HUES6 (cell line): ENCODE data around the gene TRAF4.

Experiments used
- H3K27ac ChIP-seq: 2 replicates; pipeline ENCODE4 v1.7.0; 2013; ENCODE audit warnings: low read depth, mild to moderate bottlenecking, low read length, inconsistent platforms
- H3K27me3 ChIP-seq: 2 replicates; pipeline ENCODE4 v1.6.1; 2013; ENCODE audit warnings: low read length; ENCODE audit not compliant: control insufficient read depth, insufficient read depth
- H3K36me3 ChIP-seq: 2 replicates; pipeline ENCODE4 v1.6.1; 2013; ENCODE audit warnings: low read length; ENCODE audit not compliant: control insufficient read depth, insufficient read depth
- H3K4me1 ChIP-seq: 2 replicates; pipeline ENCODE4 v1.6.1; 2013; ENCODE audit warnings: low read length; ENCODE audit not compliant: control insufficient read depth, insufficient read depth
- H3K4me3 ChIP-seq: 2 replicates; pipeline ENCODE4 v1.5.1; 2013; ENCODE audit warnings: low read depth, low read length
- H3K9ac ChIP-seq: one replicate; pipeline ENCODE4 v1.6.1; 2013; ENCODE audit warnings: mild to moderate bottlenecking, low read length
- H3K9me3 ChIP-seq: 2 replicates; pipeline ENCODE4 v1.6.1; 2013; ENCODE audit warnings: low read depth, low read length; ENCODE audit not compliant: control insufficient read depth, insufficient read depth

The TRAF4 gene

DNA sequence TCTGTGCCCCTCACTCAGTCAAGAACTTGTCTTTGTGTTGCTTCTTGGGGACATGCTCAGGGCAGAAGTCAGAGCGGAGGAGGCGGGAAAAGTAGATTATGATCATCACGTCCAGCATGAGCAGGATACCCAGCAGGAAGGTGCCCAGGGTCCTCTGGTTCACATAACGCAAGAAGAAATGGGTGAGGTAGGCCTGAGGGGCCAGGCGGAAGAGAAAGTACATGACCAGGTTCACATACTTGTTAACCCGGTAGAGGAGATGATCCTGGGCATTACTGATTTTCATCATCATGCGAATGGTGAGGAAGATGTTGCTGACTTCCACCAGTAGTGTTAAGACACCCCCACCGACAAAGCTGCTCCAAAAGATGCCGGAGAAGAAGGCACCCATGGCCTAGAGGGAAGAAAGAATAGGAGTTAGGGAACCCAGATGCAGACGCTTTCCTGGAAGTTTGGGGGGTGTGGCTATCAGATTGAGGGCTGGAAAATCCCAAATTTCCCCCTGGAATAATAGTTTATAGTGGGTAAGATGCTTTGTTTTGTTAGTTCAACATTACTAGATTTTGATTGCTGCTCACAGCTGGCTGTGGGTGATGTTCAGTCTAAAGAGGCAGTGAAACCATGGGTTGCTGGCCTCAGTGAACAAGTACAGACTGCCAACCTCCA lies 19.2 kb upstream of the TRAF4 start:
- H3K4me3 ChIP-seq: peak overlapping the region; percentile 85
- no peaks in the 10 kb centered on the region for H3K9me3 ChIP-seq
- H3K27ac ChIP-seq: no peak overlapping the region
- peak overlapping the region; percentile 96 for H3K9ac ChIP-seq
- H3K27me3 ChIP-seq: no peaks in the 10 kb centered on the region
- H3K4me1 ChIP-seq: peaks cover 12% of the 10 kb centered on the region
- peaks cover 48% of the 10 kb centered on the region for H3K36me3 ChIP-seq

DNA sequence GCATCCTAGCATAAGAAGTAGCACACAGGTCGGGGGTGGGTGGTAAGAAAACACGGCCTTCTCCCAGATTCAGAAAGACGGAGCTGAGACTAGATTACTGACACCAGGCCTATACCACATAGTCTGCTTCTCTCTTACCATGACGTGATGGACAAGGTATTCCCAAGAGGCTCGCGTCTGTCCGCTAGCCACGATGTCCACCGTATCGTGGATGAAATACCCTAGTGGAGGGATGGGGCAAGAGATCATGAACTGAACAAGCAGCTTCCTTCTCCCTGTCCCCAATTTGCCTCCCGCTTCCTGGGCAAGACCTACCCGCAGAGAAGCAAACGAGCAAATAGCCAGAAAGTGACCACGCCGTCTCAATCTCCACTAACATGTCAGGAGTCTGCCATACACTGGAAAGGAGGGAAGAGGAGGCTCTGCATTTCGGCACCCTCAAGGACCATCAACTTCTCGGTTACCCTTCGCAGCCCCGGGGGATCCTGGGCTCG lies 18.6 kb upstream of the TRAF4 start:
- no peaks in the 10 kb centered on the region for H3K27me3 ChIP-seq
- H3K4me3 ChIP-seq: peak overlapping the region; percentile 85
- H3K9me3 ChIP-seq: no peaks in the 10 kb centered on the region
- peak overlapping the region; percentile 85 for H3K27ac ChIP-seq
- peak overlapping the region; percentile 96 for H3K9ac ChIP-seq
- peaks cover 45% of the 10 kb centered on the region for H3K36me3 ChIP-seq
- peaks cover 12% of the 10 kb centered on the region for H3K4me1 ChIP-seq

DNA sequence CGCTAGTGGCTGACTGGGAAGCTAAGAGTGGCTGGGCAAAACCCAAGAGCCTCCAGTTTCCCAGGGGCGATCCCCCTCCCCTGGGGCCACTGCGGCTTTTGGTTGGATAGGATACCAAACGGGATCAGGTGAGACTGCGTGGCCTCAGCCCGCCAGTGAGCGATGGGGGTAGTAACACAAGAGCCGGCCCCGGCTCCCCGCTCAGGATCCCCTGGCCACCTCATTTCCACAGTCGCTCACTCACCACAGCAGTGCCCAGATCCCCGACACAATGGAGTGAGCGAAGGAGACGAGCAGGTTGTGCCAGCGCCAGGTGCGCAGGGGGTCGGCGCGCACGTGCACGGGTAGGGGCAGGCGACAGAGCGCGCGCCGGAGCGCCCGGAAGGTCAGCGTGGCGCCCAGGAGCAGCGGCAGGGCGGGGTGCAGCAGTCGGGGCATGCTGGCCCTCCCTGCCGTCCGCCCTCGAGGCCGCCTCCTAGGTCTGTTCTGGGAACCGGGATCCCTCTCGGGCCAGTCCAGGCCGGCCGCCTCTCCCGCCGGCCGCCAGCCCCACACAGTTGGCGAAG lies 18.1 kb upstream of the TRAF4 start:
- peaks cover 12% of the 10 kb centered on the region for H3K4me1 ChIP-seq

DNA sequence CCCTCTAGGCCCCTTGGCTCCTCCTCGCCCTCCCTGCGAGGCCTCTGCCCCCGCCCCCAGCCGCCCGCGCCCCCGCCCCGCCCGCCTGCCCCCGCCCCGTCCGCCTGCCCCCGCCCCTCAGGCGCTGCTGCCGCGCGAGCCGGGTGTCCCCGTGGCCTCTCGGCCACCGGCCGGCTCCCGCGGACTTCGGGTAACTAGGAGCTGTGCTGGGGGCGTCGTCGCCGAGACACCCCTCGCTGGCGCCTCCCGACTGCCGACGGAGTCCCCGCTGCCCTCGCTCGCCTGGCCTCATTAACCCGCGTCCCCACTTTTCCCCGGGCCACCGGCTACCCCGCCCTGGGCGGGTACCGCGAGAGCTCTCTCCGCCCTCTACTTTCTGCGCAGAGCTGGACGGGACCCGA lies 17.6 kb upstream of the TRAF4 start, which contains the start of gene TLCD1:
TLCD1 (minus strand) TSS at position 8 of the 401 bp plus-strand sequence. CDS start 136 bp downstream, outside the sequence.
- H3K27me3 ChIP-seq: no peaks in the 10 kb centered on the region
- peaks cover 12% of the 10 kb centered on the region for H3K4me1 ChIP-seq
- H3K9ac ChIP-seq: peak within 1 kb of the TSS; percentile 96
- peaks cover 35% of the 10 kb centered on the region for H3K36me3 ChIP-seq
- peak within 1 kb of the TSS; percentile 85 for H3K4me3 ChIP-seq
- peak within 1 kb of the TSS; percentile 85 for H3K27ac ChIP-seq
- no peaks in the 10 kb centered on the region for H3K9me3 ChIP-seq

More for the DNA sequence above, 18.1 kb upstream of the TRAF4 start:
- Histone ChIP-seq H3K36me3 (peaks cover 40% of the 10 kb centered on the region), H3K9ac (peak overlapping the region; percentile 96), H3K27ac (peak overlapping the region; percentile 85), H3K9me3 (no peaks in the 10 kb centered on the region), H3K27me3 (no peaks in the 10 kb centered on the region), H3K4me3 (peak overlapping the region; percentile 85)

DNA sequence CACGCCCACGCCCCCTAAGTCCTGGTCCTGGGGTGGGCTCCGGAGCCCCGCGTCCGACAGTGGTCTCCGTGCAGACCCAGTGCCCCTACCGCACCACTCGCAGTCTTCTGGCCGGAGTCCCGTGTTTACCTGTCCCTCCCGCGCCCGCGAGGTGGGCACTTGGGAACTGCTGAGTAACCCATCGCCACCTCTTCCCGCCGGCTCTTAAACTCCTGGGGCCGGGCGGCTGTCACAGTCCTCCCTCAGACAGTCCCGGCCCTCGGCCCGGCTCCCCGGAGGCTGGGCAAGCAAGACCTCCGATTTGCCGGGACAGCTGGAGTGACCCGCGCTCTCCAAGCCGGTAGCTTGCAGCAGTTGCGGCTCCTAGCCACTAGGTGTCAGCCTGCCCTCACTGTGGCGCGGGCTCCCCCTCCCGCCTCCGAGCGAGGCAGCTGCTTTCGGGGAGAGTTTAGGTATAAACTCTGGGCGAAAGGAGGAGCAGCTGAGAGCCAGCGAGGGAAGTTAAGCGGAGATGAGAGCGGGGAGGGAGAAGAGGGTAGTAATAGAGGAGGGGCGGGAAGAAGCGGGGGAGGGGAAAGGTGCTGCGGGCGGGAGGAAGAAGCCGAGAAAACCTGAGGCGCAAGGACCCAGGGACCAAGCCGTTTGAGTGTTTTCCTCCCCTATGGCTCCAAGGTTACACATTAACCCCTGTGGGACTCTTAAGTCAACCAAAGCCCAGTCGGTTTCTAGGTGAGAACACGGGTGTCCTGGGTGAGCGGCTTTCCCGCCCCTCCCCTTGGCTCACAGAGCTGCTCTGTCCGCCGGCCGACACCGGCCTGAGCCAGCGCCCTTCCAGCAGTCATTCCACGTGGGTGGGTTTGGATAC lies 17.0 kb upstream of the TRAF4 start:
- H3K27me3 ChIP-seq: no peaks in the 10 kb centered on the region
- peak overlapping the region; percentile 86 for H3K9ac ChIP-seq
- peak overlapping the region; percentile 85 for H3K4me3 ChIP-seq
- H3K9me3 ChIP-seq: no peaks in the 10 kb centered on the region
- H3K27ac ChIP-seq: peak overlapping the region; percentile 82; the same call in 1 of the 2 replicates
- peaks cover 28% of the 10 kb centered on the region for H3K36me3 ChIP-seq
- H3K4me1 ChIP-seq: peaks cover 6% of the 10 kb centered on the region

DNA sequence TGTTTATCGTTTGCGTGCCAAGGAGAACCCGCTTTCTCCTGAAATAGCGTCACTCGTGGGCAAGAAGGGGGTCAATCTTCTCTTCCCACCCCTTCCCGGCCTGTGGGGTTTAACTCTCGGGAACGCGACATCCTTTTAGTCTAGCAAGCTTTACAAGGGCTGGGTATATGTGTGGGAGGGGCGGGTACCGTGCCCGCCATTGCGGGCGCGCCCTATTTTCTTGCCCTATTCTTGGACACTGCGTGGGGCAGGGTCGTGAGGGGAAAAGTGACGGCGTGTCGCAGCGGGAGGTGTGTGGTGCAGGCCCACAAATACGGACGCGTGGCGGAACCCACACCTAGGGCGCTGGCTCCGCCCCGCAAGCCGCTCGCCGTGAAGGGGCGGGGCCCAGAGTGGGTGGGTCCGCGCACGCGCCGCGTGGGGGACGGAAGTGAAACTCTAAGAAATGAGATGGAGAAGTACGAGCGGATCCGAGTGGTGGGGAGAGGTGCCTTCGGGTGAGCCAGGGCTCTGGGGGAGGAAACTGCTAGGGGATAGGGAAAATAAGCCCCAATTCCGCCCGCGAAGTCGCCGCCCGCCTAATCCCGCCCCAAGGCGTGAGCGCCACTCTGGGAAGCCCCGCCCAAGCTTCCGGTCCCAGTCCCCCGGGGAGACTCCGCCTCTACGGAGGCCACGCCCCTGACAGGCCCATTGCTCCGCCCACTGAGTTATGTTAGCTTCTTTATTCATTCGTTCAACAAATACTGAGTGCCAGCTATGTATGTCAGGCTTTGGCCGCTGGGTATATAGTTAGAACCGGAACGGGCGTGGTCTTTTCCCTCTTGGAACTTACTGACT lies 15.2 kb upstream of the TRAF4 start, which contains the start of gene NEK8:
NEK8 (plus strand) TSS at position 425 of the 837 bp plus-strand sequence; CDS start at position 451, 26 bp downstream.
- H3K4me1 ChIP-seq: no peaks in the 10 kb centered on the region
- H3K4me3 ChIP-seq: peak within 1 kb of the TSS; percentile 85
- no peaks in the 10 kb centered on the region for H3K9me3 ChIP-seq
- H3K9ac ChIP-seq: peak within 1 kb of the TSS; percentile 90
- peaks cover 12% of the 10 kb centered on the region for H3K36me3 ChIP-seq
- no peaks in the 10 kb centered on the region for H3K27me3 ChIP-seq
- peak within 1 kb of the TSS; percentile 82; the same call in 1 of the 2 replicates for H3K27ac ChIP-seq

DNA sequence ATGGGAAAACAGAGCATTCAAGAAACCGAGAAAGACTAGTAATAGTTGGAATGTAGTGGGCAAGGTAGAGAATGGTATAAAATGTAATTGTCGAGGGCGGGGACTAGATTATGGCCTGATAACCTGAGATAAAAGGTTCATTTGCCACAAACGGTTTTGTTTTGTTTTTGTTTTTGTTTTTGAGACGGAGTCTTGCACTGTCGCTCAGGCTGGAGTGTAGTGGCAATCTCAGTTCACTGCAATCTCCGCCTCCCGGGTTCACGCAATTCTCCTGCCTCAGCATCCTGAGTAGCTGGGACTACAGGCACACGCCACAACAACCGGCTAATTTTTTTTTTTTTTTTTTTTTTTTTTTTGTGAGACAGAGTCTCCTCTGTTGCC lies 13.9 kb upstream of the TRAF4 start:
- H3K27ac ChIP-seq: no peak overlapping the region
- H3K36me3 ChIP-seq: peaks cover 11% of the 10 kb centered on the region
- H3K4me1 ChIP-seq: peaks cover under 1% of the 10 kb centered on the region; the same call in 1 of the 2 replicates
- no peak overlapping the region for H3K4me3 ChIP-seq
- no peak overlapping the region for H3K9ac ChIP-seq
- H3K9me3 ChIP-seq: no peaks in the 10 kb centered on the region
- H3K27me3 ChIP-seq: no peaks in the 10 kb centered on the region

DNA sequence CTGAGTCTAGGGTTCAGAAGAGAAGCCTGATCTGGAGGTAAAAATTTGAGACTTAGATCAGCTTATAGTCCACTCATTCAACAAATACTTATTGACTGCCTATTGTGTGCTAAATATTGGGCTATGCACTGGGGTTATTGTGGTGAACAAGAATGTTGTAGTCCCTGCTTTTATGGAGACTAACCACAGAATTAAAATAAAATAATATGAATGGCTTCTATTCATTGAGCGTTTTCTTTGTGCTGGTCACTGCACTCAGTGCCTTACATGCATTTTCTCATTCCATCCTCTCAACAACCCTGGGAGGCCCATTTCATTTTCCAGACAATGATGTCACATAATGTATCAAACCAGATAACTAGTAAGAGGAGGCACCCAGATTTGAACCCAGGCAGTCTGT lies 10.5 kb upstream of the TRAF4 start:
- H3K9ac ChIP-seq: no peak overlapping the region
- peaks cover 5% of the 10 kb centered on the region; the same call in 1 of the 2 replicates for H3K4me1 ChIP-seq
- no peak overlapping the region for H3K27ac ChIP-seq
- H3K36me3 ChIP-seq: peaks cover 28% of the 10 kb centered on the region
- H3K27me3 ChIP-seq: no peaks in the 10 kb centered on the region
- no peak overlapping the region for H3K4me3 ChIP-seq
- no peaks in the 10 kb centered on the region for H3K9me3 ChIP-seq

DNA sequence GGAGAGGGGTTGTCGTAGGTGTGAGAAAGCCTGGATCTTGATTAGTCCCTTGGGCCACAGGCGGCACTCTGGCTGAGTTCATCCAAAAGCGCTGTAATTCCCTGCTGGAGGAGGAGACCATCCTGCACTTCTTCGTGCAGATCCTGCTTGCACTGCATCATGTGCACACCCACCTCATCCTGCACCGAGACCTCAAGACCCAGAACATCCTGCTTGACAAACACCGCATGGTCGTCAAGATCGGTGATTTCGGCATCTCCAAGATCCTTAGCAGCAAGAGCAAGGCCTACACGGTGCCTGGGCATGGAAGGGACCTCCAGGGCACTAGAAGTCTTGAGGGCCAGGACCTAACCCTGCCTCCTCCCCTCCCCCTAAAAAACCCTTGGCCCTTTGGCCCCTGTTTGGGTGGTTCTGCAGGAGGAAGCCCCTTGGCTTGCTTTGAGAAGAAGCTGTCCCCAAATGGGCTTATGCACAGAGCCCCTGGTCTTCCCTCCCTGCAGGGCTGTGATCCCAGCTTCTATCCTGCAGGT lies 9.0 kb upstream of the TRAF4 start:
- Histone ChIP-seq H3K27ac (no peak overlapping the region), H3K4me3 (no peak overlapping the region), H3K36me3 (peaks cover 38% of the 10 kb centered on the region), H3K4me1 (peaks cover 5% of the 10 kb centered on the region; the same call in 1 of the 2 replicates), H3K9ac (no peak overlapping the region), H3K27me3 (no peaks in the 10 kb centered on the region), H3K9me3 (no peaks in the 10 kb centered on the region)

DNA sequence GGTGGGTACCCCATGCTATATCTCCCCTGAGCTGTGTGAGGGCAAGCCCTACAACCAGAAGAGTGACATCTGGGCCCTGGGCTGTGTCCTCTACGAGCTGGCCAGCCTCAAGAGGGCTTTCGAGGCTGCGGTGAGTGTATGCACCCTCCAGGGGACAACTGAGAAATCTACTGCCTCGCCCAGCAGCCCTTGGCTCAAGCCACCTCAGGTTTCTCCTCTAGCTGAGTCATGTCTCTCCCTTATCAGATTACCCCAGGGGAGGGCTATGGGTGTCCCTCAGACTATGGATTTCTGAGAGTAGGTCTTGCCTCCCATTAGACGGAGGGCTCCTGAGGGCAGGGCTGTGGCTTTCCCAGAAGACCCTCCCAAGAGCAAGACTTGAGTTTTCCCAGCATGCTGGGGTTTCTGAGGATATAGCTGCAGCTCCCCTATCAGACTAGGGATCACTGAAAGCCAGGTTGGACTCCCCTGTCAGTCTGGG lies 8.5 kb upstream of the TRAF4 start:
- H3K9me3 ChIP-seq: no peaks in the 10 kb centered on the region
- no peak overlapping the region for H3K9ac ChIP-seq
- peaks cover 38% of the 10 kb centered on the region for H3K36me3 ChIP-seq
- H3K27ac ChIP-seq: no peak overlapping the region
- H3K4me3 ChIP-seq: no peak overlapping the region
- peaks cover 5% of the 10 kb centered on the region; the same call in 1 of the 2 replicates for H3K4me1 ChIP-seq
- no peaks in the 10 kb centered on the region for H3K27me3 ChIP-seq
